Measurements from ENCODE around the gene NAGPA. TPM values are rescaled to one million over a fixed set of nuclear protein-coding genes. Genes with fewer than 3 reads are reported as not detected.
A peak's percentile ranks its signal among the peaks of the same experiment; 100 is the strongest.

NAGPA gene
- total and polyA plus RNA-seq, 10 of the 15 experiments (the other 5 are each of a cell fraction or from before 2014, with no cell fraction given): 0.03 to 11.6 (median 6.6) TPM

DNA sequence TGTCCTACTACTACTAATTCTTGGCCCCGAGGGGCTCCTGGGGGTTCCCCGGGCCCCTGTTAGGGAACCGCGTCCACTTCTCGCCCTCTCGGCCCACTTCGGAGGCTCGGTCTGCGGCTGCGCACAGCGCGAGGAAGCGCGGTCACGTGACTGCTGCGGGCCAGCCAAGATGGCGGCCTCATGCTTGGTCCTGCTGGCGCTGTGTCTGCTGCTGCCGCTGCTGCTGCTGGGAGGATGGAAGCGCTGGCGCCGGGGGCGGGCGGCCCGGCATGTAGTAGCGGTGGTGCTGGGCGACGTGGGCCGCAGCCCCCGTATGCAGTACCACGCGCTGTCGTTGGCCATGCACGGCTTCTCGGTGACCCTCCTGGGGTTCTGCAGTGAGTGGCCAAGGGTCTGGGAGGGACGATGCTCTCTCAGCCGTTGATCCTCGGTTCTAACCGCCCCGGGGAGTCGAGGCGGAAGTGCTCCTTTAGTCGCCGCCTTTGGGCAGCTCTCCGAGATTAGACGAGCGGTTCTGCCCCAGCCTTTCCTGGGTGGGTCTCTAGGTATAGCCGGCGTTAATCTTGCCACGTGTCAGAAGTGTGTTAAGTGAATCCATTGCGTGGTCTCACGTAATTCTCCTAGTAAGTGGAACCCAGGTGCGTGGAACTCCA, 38.1 kb upstream of the NAGPA start, which contains the start of gene ALG1 (continued):
- TF ChIP-seq, protein P1, sequence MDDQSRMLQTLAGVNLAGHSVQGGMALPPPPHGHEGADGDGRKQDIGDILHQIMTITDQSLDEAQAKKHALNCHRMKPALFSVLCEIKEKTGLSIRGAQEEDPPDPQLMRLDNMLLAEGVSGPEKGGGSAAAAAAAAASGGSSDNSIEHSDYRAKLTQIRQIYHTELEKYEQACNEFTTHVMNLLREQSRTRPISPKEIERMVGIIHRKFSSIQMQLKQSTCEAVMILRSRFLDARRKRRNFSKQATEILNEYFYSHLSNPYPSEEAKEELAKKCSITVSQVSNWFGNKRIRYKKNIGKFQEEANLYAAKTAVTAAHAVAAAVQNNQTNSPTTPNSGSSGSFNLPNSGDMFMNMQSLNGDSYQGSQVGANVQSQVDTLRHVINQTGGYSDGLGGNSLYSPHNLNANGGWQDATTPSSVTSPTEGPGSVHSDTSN (IDR thresholded peaks at IDR 0.05; ENCODE audit: insufficient replicate concordance, low read depth, low read length): peak; percentile 10
- no peak for TF ChIP-seq NFXL1 (IDR thresholded peaks at IDR 0.05; ENCODE audit: borderline replicate concordance)
- peak; percentile 94 for TF ChIP-seq POLR2AphosphoS5 (IDR thresholded peaks at IDR 0.05; ENCODE audit: low read length)
- TF ChIP-seq YY1 (IDR thresholded peaks at IDR 0.05; ENCODE audit: low read depth, low read length): peak; percentile 99
- TF ChIP-seq NFYB (IDR thresholded peaks at IDR 0.05; ENCODE audit: insufficient read depth, low read depth, low read length): no peak
- TF ChIP-seq, protein P2, sequence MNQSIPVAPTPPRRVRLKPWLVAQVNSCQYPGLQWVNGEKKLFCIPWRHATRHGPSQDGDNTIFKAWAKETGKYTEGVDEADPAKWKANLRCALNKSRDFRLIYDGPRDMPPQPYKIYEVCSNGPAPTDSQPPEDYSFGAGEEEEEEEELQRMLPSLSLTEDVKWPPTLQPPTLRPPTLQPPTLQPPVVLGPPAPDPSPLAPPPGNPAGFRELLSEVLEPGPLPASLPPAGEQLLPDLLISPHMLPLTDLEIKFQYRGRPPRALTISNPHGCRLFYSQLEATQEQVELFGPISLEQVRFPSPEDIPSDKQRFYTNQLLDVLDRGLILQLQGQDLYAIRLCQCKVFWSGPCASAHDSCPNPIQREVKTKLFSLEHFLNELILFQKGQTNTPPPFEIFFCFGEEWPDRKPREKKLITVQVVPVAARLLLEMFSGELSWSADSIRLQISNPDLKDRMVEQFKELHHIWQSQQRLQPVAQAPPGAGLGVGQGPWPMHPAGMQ (IDR thresholded peaks at IDR 0.05; ENCODE audit: borderline replicate concordance): no peak
- TF ChIP-seq, protein P3, sequence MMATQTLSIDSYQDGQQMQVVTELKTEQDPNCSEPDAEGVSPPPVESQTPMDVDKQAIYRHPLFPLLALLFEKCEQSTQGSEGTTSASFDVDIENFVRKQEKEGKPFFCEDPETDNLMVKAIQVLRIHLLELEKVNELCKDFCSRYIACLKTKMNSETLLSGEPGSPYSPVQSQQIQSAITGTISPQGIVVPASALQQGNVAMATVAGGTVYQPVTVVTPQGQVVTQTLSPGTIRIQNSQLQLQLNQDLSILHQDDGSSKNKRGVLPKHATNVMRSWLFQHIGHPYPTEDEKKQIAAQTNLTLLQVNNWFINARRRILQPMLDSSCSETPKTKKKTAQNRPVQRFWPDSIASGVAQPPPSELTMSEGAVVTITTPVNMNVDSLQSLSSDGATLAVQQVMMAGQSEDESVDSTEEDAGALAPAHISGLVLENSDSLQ (IDR thresholded peaks at IDR 0.05): no peak
- TF ChIP-seq SREBF1 (IDR thresholded peaks at IDR 0.05; ENCODE audit: low read length): peak; percentile 52; the same call in 1 of the 2 replicates
- TF ChIP-seq, protein P4, sequence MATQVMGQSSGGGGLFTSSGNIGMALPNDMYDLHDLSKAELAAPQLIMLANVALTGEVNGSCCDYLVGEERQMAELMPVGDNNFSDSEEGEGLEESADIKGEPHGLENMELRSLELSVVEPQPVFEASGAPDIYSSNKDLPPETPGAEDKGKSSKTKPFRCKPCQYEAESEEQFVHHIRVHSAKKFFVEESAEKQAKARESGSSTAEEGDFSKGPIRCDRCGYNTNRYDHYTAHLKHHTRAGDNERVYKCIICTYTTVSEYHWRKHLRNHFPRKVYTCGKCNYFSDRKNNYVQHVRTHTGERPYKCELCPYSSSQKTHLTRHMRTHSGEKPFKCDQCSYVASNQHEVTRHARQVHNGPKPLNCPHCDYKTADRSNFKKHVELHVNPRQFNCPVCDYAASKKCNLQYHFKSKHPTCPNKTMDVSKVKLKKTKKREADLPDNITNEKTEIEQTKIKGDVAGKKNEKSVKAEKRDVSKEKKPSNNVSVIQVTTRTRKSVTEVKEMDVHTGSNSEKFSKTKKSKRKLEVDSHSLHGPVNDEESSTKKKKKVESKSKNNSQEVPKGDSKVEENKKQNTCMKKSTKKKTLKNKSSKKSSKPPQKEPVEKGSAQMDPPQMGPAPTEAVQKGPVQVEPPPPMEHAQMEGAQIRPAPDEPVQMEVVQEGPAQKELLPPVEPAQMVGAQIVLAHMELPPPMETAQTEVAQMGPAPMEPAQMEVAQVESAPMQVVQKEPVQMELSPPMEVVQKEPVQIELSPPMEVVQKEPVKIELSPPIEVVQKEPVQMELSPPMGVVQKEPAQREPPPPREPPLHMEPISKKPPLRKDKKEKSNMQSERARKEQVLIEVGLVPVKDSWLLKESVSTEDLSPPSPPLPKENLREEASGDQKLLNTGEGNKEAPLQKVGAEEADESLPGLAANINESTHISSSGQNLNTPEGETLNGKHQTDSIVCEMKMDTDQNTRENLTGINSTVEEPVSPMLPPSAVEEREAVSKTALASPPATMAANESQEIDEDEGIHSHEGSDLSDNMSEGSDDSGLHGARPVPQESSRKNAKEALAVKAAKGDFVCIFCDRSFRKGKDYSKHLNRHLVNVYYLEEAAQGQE (IDR thresholded peaks at IDR 0.05; ENCODE audit: low read depth, low read length): no peak
- no peak for TF ChIP-seq RBBP5 (conservative IDR thresholded peaks at IDR 0.05)
- TF ChIP-seq NR2F1 (conservative IDR thresholded peaks at IDR 0.05): peak; percentile 32; the same call in 1 of the 2 replicates
- peak; percentile 87 for TF ChIP-seq MEF2B (IDR thresholded peaks at IDR 0.05; ENCODE audit: partially characterized antibody, poor library complexity, severe bottlenecking)
- peak; percentile 38; the same call in 1 of the 2 replicates for TF ChIP-seq FOXK2 (IDR thresholded peaks at IDR 0.05)
- no peak for TF ChIP-seq ZNF622 (IDR thresholded peaks at IDR 0.05)
- TF ChIP-seq HDGF (IDR thresholded peaks at IDR 0.05): no peak
- TF ChIP-seq CBX5 (IDR thresholded peaks at IDR 0.05; ENCODE audit: low read depth): no peak
- peak; percentile 73 for TF ChIP-seq GATAD2B (conservative IDR thresholded peaks at IDR 0.05; ENCODE audit: low read depth)
- TF ChIP-seq ETV6 (conservative IDR thresholded peaks at IDR 0.05 in 1 of 2, IDR thresholded peaks at IDR 0.05 in 1 of 2; ENCODE audit: borderline replicate concordance in 1 of 2, low read depth in 1 of 2): peak in 1 of 2 experiments; percentile 21; a peak in 1 of 4 replicates
- TF ChIP-seq EZH2 (IDR thresholded peaks at IDR 0.05; ENCODE audit: borderline replicate concordance, control insufficient read depth, low read depth, low read length): no peak
- peak; percentile 29; the same call in 1 of the 2 replicates for TF ChIP-seq SPI1 (IDR thresholded peaks at IDR 0.05; ENCODE audit: borderline replicate concordance, insufficient read depth, low read depth, low read length)
- peak; percentile 94 for TF ChIP-seq MXI1 (IDR thresholded peaks at IDR 0.05; ENCODE audit: low read depth, low read length)
- no peak for TF ChIP-seq ZNF217 (IDR thresholded peaks at IDR 0.05)
- peak; percentile 91 for TF ChIP-seq SIN3A (IDR thresholded peaks at IDR 0.05; ENCODE audit: low read depth, low read length)
- TF ChIP-seq SIX5 (IDR thresholded peaks at IDR 0.05; ENCODE audit: low read depth, low read length, severe bottlenecking): no peak

Data from GM12878 (cell line).